CD4-positive, alpha-beta T cell treated with Interleukin-2 at 100 ng/mL for 4 hours (primary cell): ENCODE data around the gene SPO11.

Source experiments
- DNase-seq: peaks from one replicate; pipeline ENCODE4 v3.0.0-alpha.2; 2020; ENCODE audit warnings: low spot score

SPO11 gene

DNA sequence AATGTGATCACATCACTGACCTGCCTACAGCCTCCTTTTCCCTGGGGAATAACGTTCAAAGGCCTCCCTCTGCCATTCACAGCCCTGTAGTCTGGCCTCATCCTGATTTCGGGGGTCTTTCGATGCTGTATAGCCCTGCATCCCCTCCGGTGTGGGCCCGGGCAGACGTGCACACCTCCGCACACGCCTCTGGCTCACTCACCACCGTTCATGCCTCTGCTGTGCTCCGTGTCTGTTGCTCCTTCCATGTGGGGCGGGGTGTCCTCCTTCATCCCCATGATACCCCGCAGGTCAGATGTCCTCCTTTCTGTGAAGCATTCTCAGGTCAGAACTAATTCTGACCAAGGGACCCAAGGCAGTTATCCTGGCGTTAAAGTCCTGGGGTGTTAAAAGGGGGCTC, 47.7 kb downstream of the SPO11 start:
- no peak for DNase-seq

DNA sequence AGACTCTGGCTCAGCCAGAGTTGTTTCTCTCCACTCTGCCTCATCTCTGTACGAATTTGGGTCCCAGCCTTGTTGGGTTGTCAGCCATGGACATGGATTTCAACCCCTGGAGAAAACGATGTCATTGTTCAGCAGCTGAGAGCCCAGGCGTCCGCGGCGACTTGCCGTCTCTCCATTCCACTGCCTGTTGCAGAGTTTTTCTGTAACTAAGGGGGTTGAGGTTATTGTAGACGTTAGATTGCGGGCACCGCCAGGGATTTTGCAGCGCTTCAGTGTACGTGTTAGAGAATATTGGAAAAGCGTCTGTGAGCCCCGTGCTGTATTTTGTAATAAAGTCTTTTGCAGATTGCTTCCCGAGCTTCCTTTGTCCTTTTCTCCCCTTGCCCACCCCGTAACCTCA, 48.5 kb downstream of the SPO11 start:
- DNase-seq: no peak

DNA sequence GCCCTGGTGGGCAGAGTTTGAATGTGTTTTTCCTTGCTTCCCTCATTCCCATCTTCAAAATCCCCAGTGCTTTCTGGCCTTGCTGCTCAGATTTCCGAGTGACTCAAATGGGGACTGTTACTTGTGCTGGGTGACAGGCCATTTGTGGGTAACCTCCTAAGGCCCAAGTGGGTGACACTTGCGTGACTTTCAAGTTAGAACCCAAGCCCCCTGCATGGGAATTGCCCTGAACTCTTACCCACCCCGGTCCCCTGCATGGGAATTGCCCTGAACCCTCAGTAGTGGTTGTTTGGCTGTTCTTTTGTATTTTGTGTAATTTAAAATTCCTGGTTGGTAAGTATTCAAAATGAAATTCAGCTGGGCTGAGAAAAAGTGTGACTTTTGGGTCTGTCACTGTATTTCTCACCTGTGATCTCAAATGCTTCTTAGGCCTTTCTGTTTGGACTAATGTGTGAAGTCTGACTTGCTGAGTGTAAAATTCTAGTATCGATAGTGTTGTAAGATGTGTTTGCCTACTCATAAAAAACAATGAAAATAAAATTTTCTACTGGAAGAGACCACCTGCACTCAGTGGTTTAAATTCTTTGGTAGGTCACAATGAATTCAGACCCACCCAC, 49.2 kb downstream of the SPO11 start:
- no peak for DNase-seq

DNA sequence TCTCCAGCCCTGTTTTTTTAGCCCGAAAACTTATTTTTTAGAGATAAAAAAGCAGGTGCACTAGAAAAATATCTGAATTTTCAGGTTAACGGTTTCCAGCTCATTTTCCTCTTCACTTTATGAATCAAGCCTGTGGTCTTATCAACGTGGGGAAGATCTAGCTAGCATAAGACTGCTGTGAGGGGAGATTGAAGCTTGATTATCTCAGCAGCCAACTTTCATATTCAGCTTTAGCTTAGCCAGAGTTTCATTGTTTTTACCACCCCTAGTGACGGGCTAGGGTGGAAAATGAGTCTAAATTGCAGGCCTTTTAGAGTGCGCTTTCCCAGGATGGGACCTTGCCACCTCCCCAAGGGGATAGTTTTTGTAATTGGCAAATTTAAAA, 49.7 kb downstream of the SPO11 start:
- no peak for DNase-seq

DNA sequence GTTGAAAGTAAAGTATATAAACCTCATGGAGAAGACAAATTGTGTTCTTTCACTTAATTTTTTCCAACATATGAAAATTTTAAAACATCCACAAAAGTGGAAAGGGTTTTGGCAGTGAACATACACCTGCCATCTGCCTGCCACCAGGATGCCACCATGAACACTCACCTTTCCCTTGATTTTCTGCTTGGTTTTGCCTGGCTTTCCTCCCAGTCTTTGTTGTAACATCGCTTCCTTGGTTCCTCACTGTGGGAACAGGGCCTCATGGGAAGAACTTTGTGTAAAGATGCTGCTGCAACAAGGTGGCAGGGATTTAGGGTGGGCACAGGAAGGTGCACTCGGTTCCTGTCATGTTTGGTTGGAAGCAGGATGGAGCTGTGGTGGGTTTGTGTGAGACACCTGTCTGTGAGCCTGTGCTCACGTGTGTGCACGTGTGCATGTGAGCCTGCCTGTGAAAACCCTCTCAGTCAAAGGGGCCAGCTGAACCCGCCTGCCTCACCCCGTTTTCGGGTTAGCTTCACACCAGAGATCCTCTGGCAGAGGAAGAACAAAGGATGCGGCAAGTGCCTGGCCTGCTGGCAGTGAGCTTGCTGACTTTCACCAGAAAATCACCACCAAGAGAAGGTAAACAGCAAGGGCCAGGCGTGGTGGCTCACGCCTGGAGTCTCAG, 50.6 kb downstream of the SPO11 start:
- DNase-seq: no peak

DNA sequence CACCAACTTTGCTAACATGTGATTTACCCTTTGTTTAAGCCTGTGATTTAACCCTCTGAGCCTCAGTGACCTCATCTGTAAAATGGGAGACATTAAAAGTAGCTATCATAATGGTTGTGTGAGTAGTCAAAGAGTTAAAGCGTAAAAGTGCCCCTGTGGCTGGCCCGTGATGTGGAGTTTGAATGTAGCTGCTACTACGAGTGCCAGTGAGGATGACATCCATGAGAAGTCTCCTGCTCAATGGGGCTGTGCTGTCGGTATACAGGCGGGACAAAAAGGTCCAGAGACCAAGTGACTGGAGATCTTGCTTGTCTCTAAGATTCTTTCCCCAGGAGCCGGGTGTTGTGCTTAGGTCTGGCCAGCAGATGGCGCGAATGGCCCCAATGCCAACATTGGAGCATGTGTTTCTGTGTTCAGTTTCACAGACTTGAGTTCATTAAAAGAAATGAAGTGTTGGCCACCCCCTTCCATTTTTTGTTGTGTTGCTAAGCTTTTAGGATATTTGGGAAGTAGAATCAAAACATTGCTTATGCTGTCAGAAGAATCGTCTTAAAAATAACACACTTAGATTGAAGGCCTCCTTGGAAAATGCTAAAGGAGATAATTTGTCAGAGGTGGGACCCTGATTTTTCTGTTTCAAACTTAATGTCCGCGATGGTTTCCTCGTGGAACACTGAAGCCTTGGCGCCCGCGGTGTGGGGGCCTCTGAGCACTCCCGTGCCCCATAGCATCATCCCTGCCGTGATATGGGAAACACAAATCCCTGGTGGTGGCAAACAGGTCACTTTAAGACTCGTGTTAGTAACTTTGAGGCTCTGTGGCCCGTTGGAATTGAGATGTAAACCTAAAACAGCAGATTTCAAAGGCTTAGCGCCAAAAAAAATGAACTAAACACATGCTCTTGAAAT, 52.2 kb downstream of the SPO11 start:
- DNase-seq: peak; percentile 88

DNA sequence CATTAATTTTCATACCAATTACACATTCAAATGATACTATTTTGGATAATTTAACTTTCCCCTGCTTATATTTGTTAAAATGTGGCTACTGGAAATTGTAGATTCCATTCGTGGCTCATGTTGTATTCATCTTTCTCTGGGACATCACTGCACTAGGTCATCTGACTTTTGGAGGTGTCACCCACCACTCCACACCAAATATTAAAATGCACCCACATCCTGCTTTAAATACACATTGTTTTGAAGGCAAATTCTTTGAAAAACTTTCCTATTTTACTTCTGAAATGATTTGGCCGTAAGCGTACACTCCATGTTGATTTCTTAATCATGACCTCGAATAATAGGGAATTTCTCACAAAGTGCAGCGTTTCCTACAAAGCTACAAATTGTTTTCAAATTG, 52.9 kb downstream of the SPO11 start:
- DNase-seq: no peak

DNA sequence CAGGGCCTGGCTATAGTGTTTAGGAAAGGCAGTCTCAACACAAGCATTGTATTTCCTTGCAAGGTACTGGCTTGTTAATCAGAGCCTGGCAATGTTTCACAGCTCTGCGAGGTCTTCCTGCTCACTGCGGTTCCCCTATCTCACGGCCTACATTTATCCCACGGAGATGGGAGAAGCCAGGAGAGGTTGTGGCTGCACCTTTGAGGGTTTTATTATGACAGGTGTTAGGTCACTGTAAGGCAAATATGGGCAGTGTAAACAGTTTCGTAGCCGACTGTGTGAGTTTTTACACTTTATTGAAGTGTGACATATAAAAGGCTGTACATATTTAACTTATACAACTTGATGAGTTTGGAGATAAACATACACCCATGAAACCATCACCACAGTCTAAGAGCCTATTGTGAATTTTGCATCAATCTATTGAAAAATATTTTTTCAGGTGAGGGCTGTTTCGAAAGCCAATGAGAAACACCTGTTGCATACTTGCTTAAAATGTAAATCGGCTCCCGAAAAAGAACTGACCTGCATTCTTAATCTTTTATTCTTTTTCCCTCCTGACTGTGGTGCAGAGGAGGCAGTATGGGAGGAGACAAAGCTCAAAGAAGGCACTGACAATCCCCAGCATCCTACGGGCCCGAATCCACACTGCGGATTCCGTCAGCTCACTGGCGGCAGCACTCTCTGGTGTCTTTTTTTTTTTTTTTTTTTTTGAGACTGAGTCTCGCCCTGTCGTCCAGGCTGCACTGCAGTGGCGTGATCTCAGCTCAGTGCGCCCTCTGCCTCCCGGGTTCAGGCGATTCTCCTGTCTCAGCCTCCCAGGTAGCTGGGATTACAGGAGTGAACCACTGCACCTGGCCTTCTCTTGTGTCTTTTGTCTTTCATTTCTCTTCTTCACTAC, 54.1 kb downstream of the SPO11 start:
- DNase-seq: no peak

DNA sequence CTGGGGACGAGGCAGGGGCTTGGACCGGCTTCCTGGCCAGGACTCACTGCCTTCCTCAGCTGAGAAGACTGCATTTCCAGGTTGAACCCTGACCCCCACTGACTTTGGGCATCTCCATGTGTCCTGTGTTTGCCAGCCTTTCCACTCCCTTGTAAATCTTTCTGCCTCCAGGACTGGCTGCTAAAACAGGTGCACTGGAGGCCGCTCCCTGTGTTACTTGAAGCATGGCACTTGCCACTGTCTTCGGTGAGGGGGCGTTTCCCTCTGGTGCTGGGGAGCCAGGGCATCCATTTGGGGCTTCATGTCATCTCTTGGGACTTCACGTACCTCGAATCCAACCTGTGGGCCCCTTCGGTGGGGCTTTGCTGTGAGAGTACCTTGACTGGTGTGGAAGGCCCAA, 54.9 kb downstream of the SPO11 start:
- no peak for DNase-seq

DNA sequence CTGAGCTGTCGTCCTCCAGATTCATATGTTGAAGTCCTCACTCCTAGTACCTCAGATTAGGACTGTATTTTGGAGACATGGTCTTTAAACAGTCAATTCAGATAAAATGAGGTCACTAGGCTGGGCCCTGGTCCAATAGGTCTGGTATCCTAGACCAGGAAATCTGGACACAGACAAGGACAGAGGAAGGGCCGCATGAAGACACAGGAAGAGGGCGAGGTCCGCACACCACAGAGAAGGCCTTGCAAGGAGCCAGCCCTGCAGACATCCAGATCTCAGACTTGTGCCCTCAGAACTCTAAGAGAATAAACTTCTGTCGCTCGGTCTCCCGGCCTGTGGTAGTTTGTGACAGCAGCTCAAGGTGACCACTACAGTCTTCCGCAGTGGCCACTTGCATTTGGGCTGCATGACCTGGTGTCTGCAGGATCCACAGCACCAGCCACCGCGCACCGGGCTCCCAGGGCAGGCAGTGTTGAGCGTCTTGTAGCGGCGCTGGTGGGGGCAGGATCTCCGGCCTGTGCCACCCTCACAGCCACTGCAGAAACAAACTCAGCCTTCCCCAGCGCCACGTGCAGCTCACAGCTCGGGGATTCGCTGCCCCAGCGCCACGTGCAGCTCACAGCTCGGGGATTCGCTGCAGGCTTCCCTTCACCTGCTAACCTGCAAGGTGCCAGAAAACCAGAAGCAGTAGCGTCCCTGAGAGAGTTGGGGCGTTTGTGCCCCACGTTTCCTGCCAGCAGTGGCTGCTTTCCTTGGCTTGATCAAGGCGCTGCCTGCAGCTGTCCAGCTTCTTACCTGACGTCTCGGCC, 55.6 kb downstream of the SPO11 start:
- DNase-seq: no peak

DNA sequence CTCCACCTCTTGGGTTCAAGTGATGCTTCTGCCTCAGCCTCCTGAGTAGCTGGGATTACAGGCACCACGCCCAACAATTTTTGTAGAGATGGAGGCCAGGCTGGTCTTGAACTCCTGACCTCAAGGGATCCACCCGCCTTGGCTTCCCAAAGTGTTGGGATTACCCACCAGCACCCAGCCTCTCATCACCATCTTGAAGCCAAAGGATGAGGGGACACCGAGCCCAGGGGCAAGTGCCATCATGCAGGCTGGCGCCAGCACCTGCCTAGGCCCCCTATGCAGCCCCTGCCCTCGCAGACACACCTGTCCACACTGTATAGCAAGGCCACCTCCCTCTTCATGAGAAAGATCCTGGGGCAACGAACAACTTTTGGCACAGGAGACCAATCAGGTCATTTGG, 56.3 kb downstream of the SPO11 start:
- no peak for DNase-seq

DNA sequence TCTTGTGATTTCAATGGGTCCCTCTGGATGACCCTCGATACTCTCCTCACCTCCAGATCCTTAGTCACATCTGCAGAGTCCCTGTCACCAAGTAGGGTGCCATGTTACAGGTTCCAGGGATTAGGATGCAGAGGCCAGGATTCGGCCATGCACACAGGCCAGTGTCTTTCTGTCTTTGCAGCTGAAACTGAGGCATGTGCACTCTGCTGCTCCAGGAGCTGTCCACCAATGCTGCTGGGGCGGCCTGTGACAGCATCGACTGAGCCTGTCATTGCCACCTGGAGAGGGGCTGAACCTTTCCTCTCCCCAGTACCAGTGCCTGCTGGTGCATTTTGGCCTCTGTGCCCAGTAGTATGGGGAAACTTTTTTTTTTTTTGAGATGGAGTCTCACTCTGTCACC, 57.2 kb downstream of the SPO11 start:
- DNase-seq: no peak

DNA sequence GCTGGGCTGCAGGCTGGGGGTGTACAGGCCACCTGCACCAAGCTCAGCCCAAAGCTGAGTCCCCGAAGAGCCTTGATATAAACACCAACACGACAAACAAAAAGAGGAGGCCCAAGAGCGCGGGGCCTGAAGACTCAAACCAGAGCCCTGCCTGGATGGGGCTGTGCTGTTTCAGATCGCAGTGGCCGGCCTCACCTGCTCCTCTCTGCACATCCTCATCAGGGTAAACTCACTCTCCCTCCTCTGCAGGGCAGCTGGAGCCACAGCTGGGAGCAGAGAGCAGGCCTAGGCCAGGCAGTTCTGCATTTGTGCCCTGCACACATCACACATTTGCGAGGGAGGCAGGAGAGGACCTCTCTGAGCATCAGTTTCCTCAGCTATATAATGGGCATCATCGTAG, 57.9 kb downstream of the SPO11 start:
- no peak for DNase-seq

DNA sequence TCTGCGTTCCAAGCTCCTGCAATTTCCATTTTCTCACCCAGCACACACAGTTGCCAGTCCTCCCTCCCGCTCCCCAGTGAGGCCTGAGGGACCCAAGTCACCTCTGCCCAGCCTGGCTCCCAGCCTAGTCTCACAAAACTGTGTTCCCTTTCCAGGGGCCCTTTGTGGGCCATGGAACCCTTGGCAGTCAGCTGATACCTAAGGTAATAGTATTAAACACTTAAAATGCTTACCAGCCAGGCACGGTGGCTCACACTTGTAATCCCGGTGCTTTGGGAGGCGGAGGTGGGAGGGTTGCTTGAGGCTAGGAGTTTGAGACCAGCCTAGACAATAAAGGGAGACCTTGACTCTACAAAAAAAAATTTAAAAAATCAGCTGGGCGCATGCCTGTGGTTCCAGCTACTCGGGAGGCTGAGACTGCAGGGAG, 58.4 kb downstream of the SPO11 start:
- no peak for DNase-seq

DNA sequence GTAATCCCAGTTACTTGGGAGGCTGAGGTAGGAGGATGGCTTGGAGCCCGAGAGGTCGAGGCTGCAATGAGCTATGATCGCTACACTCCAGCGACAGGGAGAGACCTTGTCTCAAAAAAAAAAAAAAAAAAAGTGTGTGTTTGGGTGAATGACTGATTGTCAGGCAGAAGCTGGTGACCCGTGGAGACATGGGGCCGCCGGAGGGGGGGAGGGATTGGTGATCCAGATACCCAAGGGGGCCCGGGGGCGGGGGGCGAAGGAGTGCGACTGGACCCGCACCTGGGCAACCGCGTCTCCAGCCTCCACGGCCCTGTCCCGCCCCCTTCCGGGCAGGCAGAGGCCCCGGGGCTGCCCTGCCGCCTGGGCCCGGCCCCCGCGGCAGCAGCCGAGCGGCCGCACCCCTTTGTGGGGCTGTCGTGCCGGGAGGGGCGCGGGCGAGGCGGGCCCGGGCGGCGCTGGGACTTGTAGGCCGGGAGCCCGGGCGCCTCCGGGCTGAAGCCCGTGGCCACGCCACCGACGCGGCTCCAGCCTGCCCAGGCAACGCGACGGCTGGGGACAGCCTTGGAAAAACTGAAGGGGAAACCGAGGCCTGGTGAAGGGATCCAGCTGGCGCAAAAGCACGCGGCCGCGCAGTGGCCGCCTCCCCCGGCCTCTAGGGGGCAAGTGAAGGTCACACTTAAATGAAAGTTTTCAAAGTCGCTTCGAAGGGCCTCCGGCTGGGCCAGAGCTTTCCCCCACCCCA, 59.5 kb downstream of the SPO11 start:
- peak; percentile 55 for DNase-seq

DNA sequence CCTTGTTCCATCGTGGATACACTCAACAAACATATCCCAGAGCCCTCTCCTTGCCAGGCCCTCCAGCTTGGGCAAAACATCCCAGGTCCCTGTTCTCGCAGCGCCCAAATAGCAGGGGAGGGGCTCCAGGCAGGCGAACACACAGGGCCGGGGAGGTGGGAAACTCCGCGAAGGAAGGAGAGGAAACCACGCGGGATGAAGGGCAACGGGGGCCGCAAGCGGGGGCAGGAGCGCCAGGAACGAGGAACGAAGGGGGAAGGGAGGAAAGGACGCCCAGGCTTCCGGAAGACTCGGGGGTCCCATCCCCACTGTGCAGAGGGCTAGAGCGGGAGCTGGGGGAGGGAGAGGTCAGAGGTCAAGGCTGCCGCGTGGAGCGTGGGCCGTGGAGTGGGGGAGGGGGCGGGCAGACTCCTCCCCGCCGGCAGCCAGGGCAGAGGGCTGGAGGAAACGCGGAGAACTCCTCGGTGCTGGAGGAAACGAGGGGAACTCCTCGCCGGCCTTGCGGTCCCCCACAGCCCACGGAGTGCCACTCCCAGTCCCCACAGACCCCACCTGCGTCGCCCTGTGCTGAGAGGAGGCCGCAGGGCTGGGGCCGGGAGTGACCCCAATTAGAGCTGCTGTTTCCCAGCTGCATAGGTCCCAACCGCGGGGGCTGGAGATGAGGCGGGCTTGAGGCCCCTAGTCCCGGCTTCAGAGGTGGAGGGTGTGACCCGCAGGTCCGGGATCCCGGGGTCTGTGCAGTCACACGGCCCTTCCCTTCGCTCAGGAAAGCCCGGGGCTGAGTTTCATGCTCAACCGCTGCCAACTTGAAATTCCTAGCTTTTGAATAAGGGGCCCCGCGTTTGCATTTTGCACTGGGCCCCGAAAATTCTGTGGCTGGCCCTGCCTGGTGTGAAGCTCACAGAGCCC, 60.3 kb downstream of the SPO11 start:
- peak; percentile 48 for DNase-seq

DNA sequence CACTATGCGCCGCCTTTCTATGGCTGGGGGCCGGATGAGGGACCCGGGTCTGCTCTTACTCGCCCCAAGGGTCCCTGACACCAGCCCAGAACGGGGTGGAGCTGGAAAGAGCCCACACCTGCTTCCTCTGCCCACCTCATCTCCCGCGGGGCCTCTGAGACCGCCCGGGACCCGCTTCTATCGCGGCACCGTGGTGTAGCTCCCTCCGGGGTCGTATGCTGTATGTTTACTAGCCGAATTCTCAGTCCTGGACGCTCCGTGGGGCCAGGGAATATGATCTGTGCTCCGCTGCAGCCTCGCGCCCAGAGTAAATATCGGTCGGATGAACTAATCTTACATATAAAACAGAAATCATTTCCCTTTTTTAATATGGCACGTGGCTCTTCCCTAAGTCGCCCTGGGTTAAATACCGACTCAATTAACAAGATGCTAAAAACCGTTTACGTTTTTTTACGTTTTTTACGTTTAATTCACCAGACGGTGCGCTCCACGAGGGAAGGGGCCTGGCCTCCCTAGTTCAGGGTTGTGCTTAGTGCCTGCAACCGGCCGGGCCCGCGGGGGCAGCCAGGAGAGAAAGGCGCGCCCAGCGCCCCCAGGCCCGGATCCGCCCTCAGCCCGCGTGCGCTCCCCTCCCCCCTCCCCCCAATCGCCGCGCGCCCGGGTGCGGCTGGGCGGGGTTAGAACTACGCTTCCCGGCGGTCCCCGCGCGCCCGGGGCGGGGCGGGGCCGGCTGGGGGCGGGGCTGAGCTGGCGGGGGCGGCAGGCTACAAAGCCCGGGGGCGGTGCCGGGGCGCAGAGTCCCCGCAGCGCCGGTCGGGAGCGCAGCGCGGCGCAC, 61.2 kb downstream of the SPO11 start, which contains the start of gene RBM38:
TSS of gene RBM38 (plus strand) at position 793 of the 835 bp plus-strand sequence. CDS start 186 bp downstream, outside the sequence.
- peak; percentile 67 for DNase-seq
